HepG2 (cell line): ENCODE measurements around the gene MRPL20. TPM values are rescaled to one million over a fixed set of nuclear protein-coding genes. Genes with fewer than 3 reads are reported as not detected.

Experiments
- ATF1 ChIP-seq: IDR thresholded peaks from 2 replicates; pipeline ENCODE4 v1.6.1; 2016; ENCODE audit warnings: mild to moderate bottlenecking, control low read depth
- BCL6 ChIP-seq: IDR thresholded peaks from 2 replicates; pipeline ENCODE4 v1.6.1; 2016; ENCODE audit warnings: missing genetic modification reagents, missing compliant biosample characterization
- HDAC1 ChIP-seq: sonication (generic); formaldehyde crosslinking; IDR thresholded peaks from 2 replicates; pipeline ENCODE4 v1.5.1; 2020; ENCODE audit warnings: mild to moderate bottlenecking, missing genetic modification reagents
- HDAC6 ChIP-seq: fragments of 200-600 bp; sonication (generic); IDR thresholded peaks from 2 replicates; pipeline ENCODE4 v1.7.0; 2017; ENCODE audit warnings: mild to moderate bottlenecking, antibody characterized with exemption, low read length, low read depth
- KLF6 ChIP-seq: IDR thresholded peaks from 2 replicates; pipeline ENCODE4 v1.8.0; 2016; ENCODE audit warnings: missing biosample characterization, missing genetic modification reagents
- MAFF ChIP-seq: IDR thresholded peaks from 2 replicates; pipeline ENCODE4 v1.6.1; 2011; ENCODE audit warnings: low read depth, low read length, improper control_type of control experiment
- MAX ChIP-seq: IDR thresholded peaks from 2 replicates; pipeline ENCODE4 v1.6.1; 2012; ENCODE audit warnings: inconsistent platforms
- MLLT10 ChIP-seq: sonication (generic); formaldehyde crosslinking; IDR thresholded peaks from 2 replicates; pipeline ENCODE4 v1.4.0; 2020; ENCODE audit warnings: missing genetic modification reagents
- MTA3 ChIP-seq: sonication (generic); formaldehyde crosslinking; IDR thresholded peaks from 2 replicates; pipeline ENCODE4 v1.4.0; 2020; ENCODE audit warnings: missing genetic modification reagents
- NR2F1 ChIP-seq, 2 experiments: fragments of 450-650 bp in 1 of 2; formaldehyde crosslinking in 1 of 2; IDR thresholded peaks; 2 replicates each; pipeline versions ENCODE4 v1.5.0 to v1.6.1; 2016 to 2020; ENCODE audit warnings: mild to moderate bottlenecking in 1 of 2, missing compliant biosample characterization in 1 of 2, missing genetic modification reagents in 1 of 2, moderate library complexity in 1 of 2
- RBFOX2 ChIP-seq: fragments of 200-400 bp; formaldehyde crosslinking; IDR thresholded peaks from 2 replicates; pipeline ENCODE4 v1.6.1; 2017; ENCODE audit warnings: low read depth, mild to moderate bottlenecking, low read length
- SP5 ChIP-seq: IDR thresholded peaks from 2 replicates; pipeline ENCODE4 v1.6.1; 2016; ENCODE audit warnings: low read depth, borderline replicate concordance
- TAF1 ChIP-seq: sonication (generic); formaldehyde crosslinking; IDR thresholded peaks from 2 replicates; pipeline ENCODE4 v1.4.0; 2020; ENCODE audit warnings: missing genetic modification reagents
- ZFY ChIP-seq: sonication (generic); formaldehyde crosslinking; IDR thresholded peaks from 2 replicates; pipeline ENCODE4 v1.4.0; 2020; ENCODE audit warnings: missing genetic modification reagents
- ZNF331 ChIP-seq: sonication (generic); formaldehyde crosslinking; IDR thresholded peaks from 2 replicates; pipeline ENCODE4 v1.4.0; 2020; ENCODE audit warnings: missing genetic modification reagents
- ZNF44 ChIP-seq: sonication (generic); formaldehyde crosslinking; IDR thresholded peaks from 2 replicates; pipeline ENCODE4 v1.5.1; 2020; ENCODE audit warnings: mild to moderate bottlenecking, missing genetic modification reagents
- ZNF546 ChIP-seq: sonication (generic); formaldehyde crosslinking; conservative IDR thresholded peaks from 2 replicates; pipeline ENCODE4 v1.8.1; 2023; ENCODE audit warnings: mild to moderate bottlenecking, missing genetic modification reagents
- ZNF607 ChIP-seq: sonication (generic); formaldehyde crosslinking; IDR thresholded peaks from 2 replicates; pipeline ENCODE4 v1.5.1; 2020; ENCODE audit warnings: missing genetic modification reagents, mild to moderate bottlenecking, borderline replicate concordance
- ZNF746 ChIP-seq: sonication (generic); formaldehyde crosslinking; IDR thresholded peaks from 2 replicates; pipeline ENCODE4 v1.8.0; 2022; ENCODE audit warnings: mild to moderate bottlenecking, missing genetic modification reagents
- polyA plus RNA-seq, 8 experiments: library from polyadenylated mRNA; depleted of rRNA in 3 of 8; stranded (reverse) in 7 of 8; unstranded in 1 of 8; fragments of >200 nt; fragmentation: Illumina TruSeq in 4 of 8; extraction: Trizol in 4 of 8; gene quantifications; 2 replicates each; pipeline versions ENCODE4 v1.2.1 to v1.2.3, GENCODE V29; 2011 to 2016; ENCODE audit warnings: low read depth in 4 of 8, missing spikeins in 1 of 8, mixed read lengths in 1 of 8; ENCODE audit not compliant: insufficient read depth in 1 of 8
- total RNA-seq, 5 experiments: library from RNA; depleted of rRNA; stranded (reverse); fragments of >200 nt; fragmentation: Illumina TruSeq; extraction: Trizol; gene quantifications; 2 replicates each; pipeline ENCODE4 v1.2.3, GENCODE V29; 2016; ENCODE audit warnings: low read depth in 1 of 5
- TF ChIP-seq, protein P1 (sequence below): sonication (generic); formaldehyde crosslinking; IDR thresholded peaks from one replicate; pipeline ENCODE4 v1.5.1; 2020; ENCODE audit warnings: mild to moderate bottlenecking, missing genetic modification reagents; ENCODE audit errors: not compliant biosample characterization
- TF ChIP-seq, protein P2 (sequence below): sonication (generic); formaldehyde crosslinking; IDR thresholded peaks from 2 replicates; pipeline ENCODE4 v1.5.0; 2020; ENCODE audit warnings: missing genetic modification reagents
- TF ChIP-seq, protein P3 (sequence below): conservative IDR thresholded peaks from 2 replicates; pipeline ENCODE4 v1.6.1; 2018; ENCODE audit warnings: missing genetic modification reagents

The MRPL20 gene
- total and polyA plus RNA-seq, 2 of the 13 experiments (the other 11 are each of a cell fraction or from before 2014, with no cell fraction given): 59.2 to 127 TPM

GRCh38 chr1:1437904-1438376, 30.8 kb upstream of the MRPL20 start (continued):
- TF ChIP-seq HDAC1 (CRISPR knock-in tag) (peak; percentile 68), ZFY (CRISPR knock-in tag) (peak; percentile 58; the same call in 1 of the 2 replicates), ZNF331 (CRISPR knock-in tag) (peak; percentile 21; the same call in 1 of the 2 replicates), ZNF44 (CRISPR knock-in tag) (no peak), ZNF746 (CRISPR knock-in tag) (peak; percentile 97), KLF6 (0 out of 2 replicates have a peak, but pooled peaks have one; percentile 28), MTA3 (CRISPR knock-in tag) (no peak), SP5 (CRISPR knock-in tag) (peak; percentile 88), MAX (no peak), RBFOX2 (peak; percentile 66), HDAC6 (no peak), NR2F1 (CRISPR knock-in tag; IDR thresholded peaks at IDR 0.05) (no peak; a peak in 1 of 4 replicates), TAF1 (CRISPR knock-in tag) (peak; percentile 86), ZNF607 (CRISPR knock-in tag) (peak; percentile 53; the same call in 1 of the 2 replicates), BCL6 (CRISPR knock-in tag) (peak; percentile 51; the same call in 1 of the 2 replicates), MAFF (peak; percentile 15; the same call in 1 of the 2 replicates), ZNF546 (CRISPR knock-in tag) (no peak), ATF1 (CRISPR knock-in tag) (no peak), MLLT10 (CRISPR knock-in tag) (no peak)
- TF ChIP-seq, protein P1, sequence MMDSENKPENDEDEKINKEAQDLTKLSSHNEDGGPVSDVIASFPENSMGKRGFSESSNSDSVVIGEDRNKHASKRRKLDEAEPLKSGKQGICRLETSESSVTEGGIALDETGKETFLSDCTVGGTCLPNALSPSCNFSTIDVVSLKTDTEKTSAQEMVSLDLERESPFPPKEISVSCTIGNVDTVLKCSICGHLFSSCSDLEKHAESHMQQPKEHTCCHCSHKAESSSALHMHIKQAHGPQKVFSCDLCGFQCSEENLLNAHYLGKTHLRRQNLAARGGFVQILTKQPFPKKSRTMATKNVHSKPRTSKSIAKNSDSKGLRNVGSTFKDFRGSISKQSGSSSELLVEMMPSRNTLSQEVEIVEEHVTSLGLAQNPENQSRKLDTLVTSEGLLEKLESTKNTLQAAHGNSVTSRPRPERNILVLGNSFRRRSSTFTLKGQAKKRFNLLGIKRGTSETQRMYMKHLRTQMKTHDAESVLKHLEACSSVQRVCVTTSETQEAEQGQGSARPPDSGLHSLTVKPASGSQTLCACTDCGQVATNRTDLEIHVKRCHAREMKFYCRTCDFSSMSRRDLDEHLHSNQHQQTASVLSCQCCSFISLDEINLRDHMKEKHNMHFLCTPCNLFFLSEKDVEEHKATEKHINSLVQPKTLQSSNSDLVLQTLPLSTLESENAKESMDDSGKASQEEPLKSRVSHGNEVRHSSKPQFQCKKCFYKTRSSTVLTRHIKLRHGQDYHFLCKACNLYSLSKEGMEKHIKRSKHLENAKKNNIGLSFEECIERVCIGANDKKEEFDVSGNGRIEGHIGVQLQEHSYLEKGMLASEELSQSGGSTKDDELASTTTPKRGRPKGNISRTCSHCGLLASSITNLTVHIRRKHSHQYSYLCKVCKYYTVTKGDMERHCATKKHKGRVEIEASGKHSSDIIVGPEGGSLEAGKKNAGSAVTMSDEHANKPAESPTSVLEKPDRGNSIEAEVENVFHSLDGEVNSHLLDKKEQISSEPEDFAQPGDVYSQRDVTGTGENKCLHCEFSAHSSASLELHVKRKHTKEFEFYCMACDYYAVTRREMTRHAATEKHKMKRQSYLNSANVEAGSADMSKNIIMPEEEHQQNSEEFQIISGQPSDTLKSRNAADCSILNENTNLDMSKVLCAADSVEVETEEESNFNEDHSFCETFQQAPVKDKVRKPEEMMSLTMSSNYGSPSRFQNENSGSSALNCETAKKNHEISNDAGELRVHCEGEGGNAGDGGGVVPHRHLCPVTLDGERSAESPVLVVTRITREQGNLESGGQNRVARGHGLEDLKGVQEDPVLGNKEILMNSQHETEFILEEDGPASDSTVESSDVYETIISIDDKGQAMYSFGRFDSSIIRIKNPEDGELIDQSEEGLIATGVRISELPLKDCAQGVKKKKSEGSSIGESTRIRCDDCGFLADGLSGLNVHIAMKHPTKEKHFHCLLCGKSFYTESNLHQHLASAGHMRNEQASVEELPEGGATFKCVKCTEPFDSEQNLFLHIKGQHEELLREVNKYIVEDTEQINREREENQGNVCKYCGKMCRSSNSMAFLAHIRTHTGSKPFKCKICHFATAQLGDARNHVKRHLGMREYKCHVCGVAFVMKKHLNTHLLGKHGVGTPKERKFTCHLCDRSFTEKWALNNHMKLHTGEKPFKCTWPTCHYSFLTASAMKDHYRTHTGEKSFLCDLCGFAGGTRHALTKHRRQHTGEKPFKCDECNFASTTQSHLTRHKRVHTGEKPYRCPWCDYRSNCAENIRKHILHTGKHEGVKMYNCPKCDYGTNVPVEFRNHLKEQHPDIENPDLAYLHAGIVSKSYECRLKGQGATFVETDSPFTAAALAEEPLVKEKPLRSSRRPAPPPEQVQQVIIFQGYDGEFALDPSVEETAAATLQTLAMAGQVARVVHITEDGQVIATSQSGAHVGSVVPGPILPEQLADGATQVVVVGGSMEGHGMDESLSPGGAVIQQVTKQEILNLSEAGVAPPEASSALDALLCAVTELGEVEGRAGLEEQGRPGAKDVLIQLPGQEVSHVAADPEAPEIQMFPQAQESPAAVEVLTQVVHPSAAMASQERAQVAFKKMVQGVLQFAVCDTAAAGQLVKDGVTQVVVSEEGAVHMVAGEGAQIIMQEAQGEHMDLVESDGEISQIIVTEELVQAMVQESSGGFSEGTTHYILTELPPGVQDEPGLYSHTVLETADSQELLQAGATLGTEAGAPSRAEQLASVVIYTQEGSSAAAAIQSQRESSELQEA (CRISPR knock-in tag): no peak
- TF ChIP-seq, protein P2, sequence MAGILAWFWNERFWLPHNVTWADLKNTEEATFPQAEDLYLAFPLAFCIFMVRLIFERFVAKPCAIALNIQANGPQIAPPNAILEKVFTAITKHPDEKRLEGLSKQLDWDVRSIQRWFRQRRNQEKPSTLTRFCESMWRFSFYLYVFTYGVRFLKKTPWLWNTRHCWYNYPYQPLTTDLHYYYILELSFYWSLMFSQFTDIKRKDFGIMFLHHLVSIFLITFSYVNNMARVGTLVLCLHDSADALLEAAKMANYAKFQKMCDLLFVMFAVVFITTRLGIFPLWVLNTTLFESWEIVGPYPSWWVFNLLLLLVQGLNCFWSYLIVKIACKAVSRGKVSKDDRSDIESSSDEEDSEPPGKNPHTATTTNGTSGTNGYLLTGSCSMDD (CRISPR knock-in tag): no peak
- TF ChIP-seq, protein P3, sequence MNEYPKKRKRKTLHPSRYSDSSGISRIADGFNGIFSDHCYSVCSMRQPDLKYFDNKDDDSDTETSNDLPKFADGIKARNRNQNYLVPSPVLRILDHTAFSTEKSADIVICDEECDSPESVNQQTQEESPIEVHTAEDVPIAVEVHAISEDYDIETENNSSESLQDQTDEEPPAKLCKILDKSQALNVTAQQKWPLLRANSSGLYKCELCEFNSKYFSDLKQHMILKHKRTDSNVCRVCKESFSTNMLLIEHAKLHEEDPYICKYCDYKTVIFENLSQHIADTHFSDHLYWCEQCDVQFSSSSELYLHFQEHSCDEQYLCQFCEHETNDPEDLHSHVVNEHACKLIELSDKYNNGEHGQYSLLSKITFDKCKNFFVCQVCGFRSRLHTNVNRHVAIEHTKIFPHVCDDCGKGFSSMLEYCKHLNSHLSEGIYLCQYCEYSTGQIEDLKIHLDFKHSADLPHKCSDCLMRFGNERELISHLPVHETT: no peak; the same call in 1 of the 2 replicates
